GM19238 (cell line): ENCODE data around the gene SPHK1.

ENCODE experiments used
- DNase-seq: peaks from one replicate; pipeline ENCODE4 v3.0.0; 2011; ENCODE audit warnings: low spot score; ENCODE audit not compliant: insufficient read length

Gene SPHK1

DNA sequence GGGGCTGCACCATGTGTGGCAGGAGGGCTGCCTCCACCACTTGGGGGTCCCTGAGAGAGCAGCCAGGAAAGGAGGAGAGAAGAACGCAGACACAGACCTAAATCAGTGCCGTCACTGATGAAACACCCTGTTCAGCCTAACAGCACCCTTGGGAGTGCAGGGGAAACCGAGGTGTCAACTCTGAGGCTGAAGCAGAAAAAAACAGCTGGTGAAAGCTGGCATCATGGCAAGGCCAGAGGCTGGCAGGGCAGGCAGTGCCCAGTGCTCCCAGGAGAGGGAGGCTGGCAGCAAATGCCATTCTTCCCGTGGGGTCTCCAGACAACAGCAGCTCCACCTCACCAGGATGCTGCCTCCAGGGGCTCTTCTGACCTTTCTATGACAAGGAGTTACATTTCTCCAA is 23.1 kb downstream of the SPHK1 start:
- no peak for DNase-seq

GRCh38 chr17:76408037-76408849 is 23.8 kb downstream of the SPHK1 start:
- DNase-seq = peak; percentile 69

DNA sequence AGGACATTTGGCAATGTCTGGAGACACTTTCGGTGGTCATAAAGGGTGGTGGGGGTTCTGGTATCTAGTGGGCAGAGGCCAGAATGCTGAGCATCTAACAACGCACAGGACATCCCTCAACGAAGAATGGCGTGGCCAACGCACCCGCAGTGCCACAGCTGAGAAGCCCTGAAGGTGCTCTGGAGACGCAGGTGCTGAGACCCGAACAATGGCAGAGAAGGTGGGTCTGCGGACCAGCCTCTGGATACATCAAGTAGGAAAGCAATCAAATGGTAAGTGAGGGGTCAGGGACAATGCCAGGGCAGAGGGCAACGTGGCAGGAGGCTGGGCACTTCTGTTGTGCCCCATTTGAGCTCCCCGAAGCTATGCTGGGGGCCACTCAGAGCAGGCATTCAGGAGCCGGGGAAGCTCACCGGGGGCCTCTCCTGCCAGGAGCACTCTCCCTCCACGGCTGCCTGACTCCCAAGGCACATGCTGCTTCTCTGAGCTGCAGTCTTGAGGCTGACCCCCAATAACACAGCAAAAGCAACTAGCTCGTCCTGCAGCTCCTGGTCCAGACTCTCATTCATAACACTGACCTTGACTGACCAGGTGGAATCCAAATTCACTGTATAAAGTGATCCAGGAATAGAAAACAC is 26.0 kb downstream of the SPHK1 start:
- no peak for DNase-seq

DNA sequence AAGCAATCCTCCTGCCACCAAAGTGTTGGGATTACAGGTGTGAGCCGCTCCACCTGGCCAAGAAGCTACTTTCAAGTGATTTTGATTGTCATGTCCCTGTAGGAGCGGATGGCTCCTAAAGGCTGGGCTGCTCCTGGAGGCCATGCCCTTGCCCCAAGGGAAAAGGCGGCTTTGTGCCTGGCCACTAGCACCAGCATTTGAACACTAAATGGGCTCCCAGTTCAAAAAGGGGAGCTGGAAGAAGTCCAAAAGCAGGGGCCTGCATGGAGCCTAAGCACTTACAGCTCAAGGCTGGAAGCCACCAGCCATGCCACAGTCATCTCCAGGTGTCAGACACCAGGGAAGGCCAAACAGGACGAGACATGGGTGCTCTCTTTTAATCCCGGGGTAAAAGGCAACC is 26.8 kb downstream of the SPHK1 start:
- no peak for DNase-seq

DNA sequence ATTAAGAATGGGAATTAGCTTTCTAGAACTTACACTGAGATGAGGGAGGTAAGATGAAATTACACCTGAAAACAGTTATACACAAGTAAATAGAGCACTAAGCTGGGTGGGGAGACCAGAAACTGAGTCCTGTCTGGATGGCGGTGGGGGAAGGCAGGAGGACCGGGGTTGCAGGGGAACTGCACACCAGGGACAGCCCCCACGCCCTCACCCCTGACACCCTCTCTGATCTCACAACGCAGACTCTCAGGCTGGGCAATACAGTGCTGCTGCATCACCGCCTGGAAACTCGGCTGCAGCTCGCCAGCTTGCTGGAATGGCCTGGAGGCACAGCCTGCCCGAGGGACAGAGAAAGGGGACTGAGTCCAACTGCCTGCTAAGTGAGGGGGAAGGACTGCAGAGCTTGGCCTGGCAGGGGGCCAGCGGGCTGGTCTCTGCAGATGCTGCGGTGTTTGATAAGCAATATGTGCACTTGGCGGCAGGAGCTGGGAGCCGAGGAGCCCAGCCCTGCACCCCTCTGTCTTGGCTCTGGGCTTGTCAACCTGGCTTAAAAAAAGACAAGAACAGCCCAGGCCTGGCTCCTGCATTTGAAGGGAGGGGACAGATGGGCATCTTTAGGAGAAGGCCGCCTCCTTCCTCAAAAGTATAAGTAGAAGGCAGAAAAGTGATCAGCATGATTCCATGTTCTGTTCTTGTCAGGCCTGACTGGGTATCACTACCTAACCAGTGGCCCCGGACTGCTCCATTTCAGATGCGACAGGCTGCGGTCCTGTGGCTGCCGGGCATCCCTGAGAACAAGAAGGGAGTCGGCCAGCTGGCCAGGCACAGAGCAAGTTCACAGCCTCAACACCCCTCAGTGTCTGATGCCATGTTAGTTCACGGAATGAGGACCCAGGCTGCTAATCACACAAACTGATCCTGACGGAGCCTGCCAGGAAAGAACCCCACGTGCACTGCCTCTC is 30.2 kb downstream of the SPHK1 start:
- DNase-seq = no peak

DNA sequence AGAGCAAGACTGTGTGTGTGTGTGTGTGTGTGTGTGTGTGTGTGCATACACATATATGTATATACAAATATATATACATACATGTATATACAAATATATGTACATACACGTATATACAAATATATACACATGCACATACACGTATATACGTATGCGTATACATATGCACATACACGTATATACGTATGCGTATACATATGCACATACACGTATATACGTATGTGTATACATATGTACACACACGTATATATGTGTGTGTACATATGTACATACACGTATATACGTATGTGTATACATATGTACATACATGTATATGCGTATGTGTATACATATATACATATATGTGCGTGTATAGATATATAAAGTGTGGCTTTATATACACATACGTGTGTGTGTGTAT is 31.4 kb downstream of the SPHK1 start:
- DNase-seq = no peak

DNA sequence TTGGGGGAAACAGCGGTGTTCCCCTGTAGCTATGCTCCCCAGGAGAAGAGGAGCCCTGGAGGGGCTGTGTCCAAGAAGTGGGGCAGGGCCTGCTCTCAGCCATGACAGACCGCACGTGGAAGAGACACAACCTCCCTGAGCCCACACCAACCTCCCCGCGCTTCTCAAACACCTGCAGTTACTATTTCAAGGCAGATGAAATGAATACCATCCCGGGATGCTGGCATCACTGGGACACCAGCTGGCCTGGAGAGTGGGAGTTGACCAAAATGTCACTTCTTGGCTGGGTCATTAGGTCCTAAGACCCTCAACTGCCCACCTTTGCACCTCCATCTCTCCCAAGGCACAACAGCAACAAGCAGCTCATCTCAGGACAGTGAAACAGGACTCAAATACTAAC is 32.0 kb downstream of the SPHK1 start:
- DNase-seq = no peak

- no peak for DNase-seq
Measured at GRCh38 chr17:76416899-76417298, 32.5 kb downstream of the SPHK1 start.

DNA sequence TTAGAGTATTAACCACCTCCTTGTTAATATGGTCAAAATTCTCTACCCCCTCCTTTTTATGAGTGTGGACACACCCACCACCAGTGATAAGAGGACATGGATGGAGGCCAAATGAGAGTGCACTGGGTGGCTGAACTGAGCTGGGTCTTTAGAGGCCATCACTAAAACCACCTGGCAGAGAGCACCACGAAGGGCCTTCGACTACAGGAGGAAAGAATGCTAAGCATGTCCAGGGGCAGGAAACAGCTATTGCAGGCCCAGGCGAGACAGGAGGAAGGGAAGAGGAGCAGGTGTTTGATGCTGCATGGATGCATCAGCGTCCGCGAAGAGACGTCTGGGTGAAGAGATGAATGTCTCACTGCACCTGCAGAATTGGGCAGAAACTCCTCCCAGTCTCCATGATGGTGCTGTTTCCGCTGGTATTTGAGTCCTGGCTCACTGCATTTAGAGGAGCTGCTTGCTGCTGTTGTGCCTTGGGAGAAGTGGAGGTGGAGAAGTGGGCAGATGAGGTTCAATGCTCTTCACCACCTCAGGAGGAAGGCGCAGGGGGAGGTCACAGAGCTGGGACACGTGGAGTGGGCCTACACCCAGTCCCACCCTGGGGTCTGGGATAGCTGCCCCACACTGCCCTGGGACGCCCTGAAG is 33.2 kb downstream of the SPHK1 start:
- no peak for DNase-seq

DNA sequence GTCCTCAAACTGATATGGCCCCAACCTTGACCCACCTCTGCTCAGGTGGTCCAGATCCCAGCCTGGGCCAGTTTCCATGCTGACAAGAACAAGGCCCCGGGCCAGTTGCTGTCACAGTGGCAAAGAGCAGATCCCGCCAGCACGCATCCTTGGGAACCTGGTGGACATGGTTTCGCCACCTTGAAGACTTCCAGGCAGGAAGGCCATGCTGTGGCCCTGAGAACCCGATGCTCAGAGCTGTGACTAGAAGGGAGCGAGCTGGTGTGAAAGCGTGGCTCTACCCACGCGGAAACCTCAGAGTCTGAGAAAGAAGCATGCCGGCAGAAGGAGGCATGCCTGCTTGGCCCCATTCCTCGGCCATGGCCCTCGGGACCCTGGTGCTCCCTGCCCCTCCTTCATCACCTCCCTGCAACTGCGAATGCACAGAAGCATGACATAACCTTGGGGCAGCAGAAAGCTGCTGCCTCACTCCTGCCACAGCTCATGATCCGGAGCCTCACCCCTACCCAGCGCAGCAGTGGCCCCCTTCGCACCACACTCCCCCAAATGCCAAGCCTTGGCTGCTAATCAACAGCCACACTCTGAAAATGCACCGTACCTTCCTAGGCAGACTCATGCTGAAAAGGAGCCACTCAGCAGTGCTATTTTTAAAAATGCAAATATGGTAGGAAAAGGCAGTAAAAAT is 35.3 kb downstream of the SPHK1 start:
- DNase-seq = no peak

- DNase-seq = no peak
Measured at GRCh38 chr17:76420356-76421043, 36.1 kb downstream of the SPHK1 start.

DNA sequence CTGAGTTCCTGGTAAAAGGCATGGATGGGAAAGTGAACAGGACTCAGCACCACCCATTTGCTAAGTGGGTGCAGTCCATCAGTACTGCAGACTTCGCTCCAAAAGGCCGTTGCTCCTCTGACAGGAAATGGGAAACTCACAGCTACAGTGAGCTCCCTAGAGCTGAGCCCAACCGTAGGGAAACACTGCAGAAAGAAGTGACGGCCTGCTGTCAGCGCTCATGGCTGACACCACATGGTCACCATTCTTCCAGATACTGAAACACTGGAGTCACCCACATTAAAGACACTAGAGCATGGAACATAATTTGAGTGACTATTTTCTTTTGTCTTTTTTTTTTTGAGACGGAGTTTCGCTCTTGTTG is 36.6 kb downstream of the SPHK1 start:
- no peak for DNase-seq

DNA sequence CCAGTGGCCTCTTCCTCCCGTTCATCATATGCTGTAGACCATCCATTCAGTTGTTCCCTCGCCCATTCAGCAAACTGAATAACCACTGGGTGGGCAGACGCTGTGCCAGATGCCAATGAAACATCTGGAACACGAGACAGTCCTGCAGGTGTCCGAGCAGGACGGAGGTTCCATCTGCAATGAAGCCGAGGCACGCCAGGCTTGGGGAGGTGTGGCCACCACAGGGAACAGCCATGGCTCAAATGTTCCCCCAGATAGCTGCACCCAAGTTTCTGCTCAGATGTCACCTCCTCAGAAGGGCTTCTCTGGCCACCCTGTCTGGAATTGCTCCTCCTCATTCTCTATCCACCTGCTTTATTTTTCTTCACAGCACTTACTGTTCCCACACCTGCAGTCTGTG is 38.0 kb downstream of the SPHK1 start:
- no peak for DNase-seq

- DNase-seq = no peak
Measured at GRCh38 chr17:76422860-76423259, 38.5 kb downstream of the SPHK1 start.

DNA sequence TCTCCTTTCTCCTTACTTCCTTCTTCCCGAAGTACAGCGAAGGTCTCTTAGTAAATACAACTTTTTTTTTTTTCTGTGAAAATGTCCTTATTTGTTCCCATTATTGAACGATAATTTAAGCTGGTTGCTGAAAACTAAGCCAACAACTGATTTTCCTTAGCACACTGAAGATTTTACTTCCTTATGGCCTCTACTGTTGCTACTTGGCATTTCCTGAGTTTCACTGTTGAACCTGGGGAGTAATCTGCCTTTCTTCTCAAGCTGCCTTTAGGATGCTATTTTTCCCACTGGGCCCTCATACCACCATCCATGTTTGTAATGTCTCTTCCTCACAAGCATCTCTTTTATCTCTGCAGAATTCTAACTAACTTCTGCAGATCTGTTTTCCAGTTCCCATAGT is 42.4 kb downstream of the SPHK1 start:
- DNase-seq = no peak

DNA sequence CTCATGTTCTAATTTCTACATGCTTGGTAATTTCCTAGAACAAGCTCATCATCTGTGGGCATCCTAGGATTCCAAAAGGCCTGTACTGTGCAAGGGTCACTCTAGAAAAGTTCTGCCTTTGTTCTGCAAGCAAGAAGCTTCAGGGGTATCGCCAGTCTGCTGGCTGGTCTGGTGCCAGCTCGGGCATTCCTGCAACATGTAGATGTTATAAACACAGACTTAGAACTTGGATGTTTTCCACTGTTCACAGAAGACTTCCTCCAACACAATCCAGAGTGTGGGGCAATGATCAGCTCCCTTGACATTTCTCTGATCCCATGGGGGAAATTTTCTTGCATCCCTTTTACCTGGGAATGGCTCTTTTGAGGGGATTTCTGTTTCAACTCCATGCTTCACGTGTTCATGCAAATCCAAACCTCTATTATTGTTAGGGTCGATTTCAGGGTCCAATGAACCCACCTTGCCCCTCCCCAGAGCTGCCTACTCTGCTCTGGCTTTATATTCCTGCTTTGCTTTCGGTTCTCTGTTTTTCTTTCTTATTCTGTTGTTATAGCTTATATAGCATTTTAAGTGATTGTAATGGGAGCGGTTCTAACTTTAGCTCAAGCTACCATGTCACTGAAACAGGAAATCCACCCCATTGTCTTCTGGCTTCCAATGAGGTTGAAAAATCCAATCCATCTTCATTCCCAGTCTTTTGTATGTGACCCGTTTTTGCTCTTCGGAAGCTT is 43.3 kb downstream of the SPHK1 start:
- no peak for DNase-seq

DNA sequence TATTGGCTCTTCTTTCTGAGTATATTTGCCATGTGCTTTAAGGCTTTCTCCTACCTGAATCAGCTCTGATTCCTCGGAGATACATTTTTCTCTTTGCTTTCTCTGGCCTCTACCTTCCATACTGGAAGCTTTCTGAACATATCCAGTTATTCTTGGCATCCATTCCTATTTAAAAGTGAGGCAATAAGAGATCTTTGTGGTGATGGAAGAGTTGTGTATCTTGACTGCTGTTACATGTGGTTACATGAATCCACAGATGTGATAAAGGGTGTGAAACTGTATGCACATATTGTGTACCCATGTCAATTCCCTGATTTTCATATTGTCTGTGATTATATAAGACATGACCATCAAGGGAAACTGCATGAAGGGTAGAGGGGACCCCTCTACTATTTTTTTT is 44.1 kb downstream of the SPHK1 start:
- no peak for DNase-seq

DNA sequence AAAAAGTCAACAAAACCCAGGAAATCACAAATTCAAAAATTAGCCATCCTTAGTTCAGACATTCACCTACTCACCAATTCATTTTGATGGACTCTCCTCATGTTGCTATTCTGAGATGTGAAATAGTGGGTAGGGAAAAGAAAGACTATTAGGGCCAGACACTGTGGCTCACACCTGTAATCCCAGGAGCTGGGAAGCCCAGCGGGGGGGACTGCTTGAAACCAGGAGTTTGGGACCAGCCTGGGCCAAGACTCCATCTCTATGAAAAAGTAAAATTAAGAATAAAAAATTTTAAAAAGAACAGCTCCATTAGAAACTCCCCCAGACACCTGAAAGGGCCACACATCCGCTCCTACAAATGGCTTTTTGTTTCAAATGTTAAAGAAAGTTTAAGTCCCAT is 47.1 kb downstream of the SPHK1 start:
- no peak for DNase-seq

DNA sequence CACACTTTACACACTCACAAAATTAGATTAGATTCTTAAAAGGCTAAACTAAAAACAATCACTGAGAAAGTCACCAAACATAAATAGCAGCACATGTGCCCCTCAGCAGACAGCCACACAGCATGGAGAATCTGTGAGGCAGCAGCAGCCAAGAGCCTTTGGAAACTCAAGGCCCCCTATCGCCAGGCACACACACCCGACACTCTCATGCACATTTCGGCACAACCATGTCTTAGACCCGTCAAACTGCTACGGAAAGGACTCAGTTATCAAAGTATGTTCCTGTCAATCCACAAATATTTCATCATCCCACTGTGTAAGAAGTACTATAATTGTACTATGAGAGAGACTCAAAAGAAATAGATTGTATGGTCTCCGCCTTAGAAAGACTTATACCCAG is 47.6 kb downstream of the SPHK1 start:
- no peak for DNase-seq
